Measurements from ENCODE around the gene CAPSL.
"Not testable (repeated sequence)": the region's sequence is repeated elsewhere in the genome, so short reads cannot be mapped to it uniquely, and the experiment has no call there.

CAPSL gene

DNA sequence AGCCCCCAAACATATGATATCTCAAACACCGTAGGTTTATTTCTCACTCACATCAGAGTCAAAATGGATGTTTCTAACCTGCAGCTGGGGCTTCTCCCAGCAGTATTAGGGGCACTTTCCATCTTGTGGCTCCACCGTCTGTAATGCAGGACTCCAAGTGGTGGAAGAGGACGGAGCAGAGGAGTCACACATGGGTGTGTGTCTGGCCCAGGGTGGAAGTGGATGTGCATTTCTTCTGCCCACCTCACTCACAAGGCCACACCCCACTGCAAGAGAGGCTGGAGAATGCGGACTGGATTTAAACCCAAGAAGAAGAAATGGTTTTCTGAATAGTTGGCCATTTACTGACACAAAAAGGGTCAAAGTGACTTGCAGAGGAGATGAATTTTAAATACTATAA, 67.8 kb downstream of the CAPSL start:
- DNase-seq: no peak

- DNase-seq: no peak
Measured at GRCh38 chr5:35869685-35870277, 68.6 kb downstream of the CAPSL start.

- DNase-seq: no peak
Measured at GRCh38 chr5:35867998-35868397, 70.4 kb downstream of the CAPSL start.

GRCh38 chr5:35863159-35863558, 75.3 kb downstream of the CAPSL start:
- no peak for DNase-seq

DNA sequence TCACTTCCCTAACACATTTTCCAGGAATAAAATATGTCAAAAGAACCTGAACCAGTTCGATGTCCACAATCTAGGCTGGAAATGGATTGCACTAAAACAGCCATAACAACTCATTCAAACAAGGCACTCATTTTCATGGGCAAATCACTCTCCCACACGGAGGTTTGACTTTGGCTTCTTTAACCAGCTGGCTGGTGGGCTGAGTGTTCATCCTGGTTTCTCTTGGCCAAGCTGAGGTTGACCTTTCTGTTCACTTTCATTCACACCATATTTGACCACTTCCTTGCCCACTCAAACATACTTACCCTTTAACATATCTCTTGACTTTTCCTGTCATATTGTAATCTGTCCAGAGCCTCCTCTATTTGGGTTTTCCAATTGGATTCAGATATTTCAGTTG, 76.3 kb downstream of the CAPSL start:
- no peak for DNase-seq

GRCh38 chr5:35861718-35862117, 76.7 kb downstream of the CAPSL start:
- DNase-seq: no peak

DNA sequence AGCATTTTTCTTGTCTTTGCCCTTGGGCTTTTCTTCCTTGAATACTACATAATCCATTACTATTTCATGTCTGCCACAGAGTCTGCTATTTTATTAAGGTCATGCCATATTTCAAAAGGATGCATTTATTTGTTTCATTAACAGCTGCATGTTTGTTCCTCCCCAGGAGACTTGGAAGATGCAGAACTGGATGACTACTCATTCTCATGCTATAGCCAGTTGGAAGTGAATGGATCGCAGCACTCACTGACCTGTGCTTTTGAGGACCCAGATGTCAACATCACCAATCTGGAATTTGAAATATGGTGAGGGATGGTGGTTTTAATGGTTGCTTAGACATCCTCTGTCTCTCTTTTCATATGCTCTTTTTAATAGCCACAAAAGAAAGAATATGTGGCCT, 77.7 kb downstream of the CAPSL start:
- no peak for DNase-seq

- peak in 1 of 2 donors; percentile 7 for DNase-seq
Measured at GRCh38 chr5:35859101-35859661, 79.2 kb downstream of the CAPSL start.

DNA sequence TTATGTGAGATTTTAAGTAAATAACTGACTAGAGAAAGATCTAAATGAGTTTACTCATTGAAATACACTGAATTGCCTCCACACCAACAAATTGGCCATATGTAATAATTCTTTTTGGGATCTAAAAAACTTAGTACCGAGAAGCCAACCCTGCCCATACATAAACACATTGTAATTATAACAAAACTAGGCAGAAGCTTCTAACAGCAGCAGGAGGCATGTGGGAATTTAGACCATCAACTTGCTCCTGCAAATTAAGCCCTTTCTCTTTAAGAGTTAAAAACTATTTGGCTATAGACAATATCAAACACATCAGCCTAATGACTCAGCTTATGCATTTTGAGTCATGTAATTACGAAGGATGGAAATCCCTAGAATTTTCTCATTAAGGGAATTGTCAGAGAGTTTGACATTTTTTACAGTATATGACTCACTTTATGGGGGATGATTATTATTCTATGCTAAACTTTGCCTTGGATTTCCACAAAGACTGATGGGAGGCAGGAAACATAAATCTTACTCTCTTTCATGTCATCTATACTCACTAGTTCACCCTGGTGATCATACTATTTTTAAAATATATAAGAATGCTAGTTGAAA, 80.7 kb downstream of the CAPSL start:
- DNase-seq: no peak

DNA sequence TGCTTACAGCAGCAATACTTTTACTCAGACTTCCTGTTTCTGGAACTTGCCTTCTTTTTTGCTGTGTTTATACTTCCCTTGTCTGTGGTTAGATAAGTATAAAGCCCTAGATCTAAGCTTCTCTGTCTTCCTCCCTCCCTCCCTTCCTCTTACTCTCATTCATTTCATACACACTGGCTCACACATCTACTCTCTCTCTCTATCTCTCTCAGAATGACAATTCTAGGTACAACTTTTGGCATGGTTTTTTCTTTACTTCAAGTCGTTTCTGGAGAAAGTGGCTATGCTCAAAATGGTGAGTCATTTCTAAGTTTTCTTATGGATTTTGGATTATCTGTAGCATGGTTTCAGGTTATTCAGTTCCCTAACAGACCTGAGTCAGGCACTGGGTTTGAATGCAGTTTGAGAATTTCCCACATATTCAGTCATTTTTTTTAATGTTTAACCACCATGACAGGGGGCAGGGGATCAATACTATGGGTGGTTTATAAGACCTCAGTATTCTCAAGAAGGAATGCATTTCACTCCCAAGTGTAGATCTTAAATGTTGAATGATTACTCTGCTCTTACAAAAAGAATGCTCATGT, 81.6 kb downstream of the CAPSL start, which contains the start of gene IL7R:
TSS of gene IL7R (plus strand) at position 127 of the 587 bp plus-strand sequence. CDS start at position 214, 87 bp downstream.
- no peak for DNase-seq

- not testable (repeated sequence) for DNase-seq
Measured at GRCh38 chr5:35856186-35856764, 82.1 kb downstream of the CAPSL start.

DNA sequence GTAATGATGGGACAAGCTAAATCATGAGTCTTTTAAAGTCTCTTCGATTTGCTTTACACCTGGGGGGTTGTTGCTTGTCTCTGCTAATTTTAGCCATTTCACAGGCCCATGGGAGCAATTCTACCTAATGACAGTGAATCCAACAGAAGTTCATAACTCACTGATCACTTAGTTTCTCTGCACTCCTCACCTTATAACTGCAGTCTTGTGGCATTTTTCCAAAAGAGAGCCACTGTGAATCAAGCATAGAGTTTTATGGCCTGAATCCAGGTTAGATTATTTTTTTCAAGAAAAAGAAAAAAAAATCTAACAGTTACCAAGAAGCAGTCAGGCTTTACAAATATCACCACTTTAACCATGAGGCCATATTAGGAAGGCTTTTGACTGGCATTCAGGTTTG, 83.2 kb downstream of the CAPSL start:
- DNase-seq: no peak
